ENCODE results near the gene ANKRD40CL.

DNA sequence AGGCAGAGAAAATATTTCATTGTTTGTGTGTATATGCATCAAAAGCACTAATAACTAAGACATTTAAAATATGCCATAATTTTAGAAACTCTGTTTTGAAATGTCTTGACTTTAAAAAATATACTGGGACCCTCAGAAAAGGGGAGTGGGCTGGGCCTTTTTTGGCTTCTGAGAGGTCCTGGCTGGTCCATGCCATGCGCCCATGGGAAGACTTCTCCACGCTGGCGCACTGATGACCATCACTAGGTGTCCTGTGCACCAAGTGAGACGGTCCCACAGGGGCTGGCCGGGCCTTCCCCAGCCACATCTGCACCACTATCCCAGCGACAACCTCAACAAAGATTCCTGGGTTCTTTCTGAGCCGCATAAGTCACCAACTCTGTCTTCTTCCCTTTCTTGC, 41.1 kb upstream of the ANKRD40CL start:
- TF ChIP-seq, protein P1, sequence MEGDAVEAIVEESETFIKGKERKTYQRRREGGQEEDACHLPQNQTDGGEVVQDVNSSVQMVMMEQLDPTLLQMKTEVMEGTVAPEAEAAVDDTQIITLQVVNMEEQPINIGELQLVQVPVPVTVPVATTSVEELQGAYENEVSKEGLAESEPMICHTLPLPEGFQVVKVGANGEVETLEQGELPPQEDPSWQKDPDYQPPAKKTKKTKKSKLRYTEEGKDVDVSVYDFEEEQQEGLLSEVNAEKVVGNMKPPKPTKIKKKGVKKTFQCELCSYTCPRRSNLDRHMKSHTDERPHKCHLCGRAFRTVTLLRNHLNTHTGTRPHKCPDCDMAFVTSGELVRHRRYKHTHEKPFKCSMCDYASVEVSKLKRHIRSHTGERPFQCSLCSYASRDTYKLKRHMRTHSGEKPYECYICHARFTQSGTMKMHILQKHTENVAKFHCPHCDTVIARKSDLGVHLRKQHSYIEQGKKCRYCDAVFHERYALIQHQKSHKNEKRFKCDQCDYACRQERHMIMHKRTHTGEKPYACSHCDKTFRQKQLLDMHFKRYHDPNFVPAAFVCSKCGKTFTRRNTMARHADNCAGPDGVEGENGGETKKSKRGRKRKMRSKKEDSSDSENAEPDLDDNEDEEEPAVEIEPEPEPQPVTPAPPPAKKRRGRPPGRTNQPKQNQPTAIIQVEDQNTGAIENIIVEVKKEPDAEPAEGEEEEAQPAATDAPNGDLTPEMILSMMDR (IDR thresholded peaks at IDR 0.05): no peak
- no peak for TF ChIP-seq POLR2A (IDR thresholded peaks at IDR 0.05)

Measured in esophagus squamous epithelium (tissue), 4 donors.